ENCODE measurements around the gene CEP104. TPM values are rescaled to one million over a fixed set of nuclear protein-coding genes. Genes with fewer than 3 reads are reported as not detected.

The CEP104 gene
- total and polyA plus RNA-seq, 2 donors (not counting 1 experiment from before 2014, with no cell fraction given), result 25.4 to 28.9 TPM

GRCh38 chr1:3852091-3852490, 4.9 kb downstream of the CEP104 start:
- no peaks in the 10 kb centered on the region for H3K4me1 ChIP-seq (ENCODE audit: control insufficient read depth, extremely low read depth, insufficient read depth, low read length)
- H3K79me2 ChIP-seq (ENCODE audit: control insufficient read depth, insufficient read depth, low read length), result peaks cover 14% of the 10 kb centered on the region
- TF ChIP-seq EZH2 (IDR thresholded peaks at IDR 0.05; ENCODE audit: low read length, missing control alignments) (no peak), CTCF (conservative IDR thresholded peaks at IDR 0.05 in 1 of 2, IDR thresholded peaks at IDR 0.05 in 1 of 2; ENCODE audit: low read depth in 1 of 2, low read length in 2 of 2) (no peak)
- H3K27ac ChIP-seq (ENCODE audit: insufficient read depth, low read length), result no peak overlapping the region
- H3K9ac ChIP-seq (ENCODE audit: insufficient read depth, low read length), result no peak overlapping the region
- no peak overlapping the region for H2AFZ ChIP-seq (ENCODE audit: low read length)
- H3K4me2 ChIP-seq (ENCODE audit: extremely low read depth, insufficient read depth, low read length), result no peak overlapping the region
- H3K4me3 ChIP-seq (replicated peaks in 1 of 4; ENCODE audit: control extremely low read depth in 1 of 4, insufficient read depth in 1 of 4, low read depth in 3 of 4, low read length in 4 of 4), result no peak overlapping the region
- no peak for DNase-seq (ENCODE audit: low read depth in 2 of 2)
- H3K27me3 ChIP-seq (ENCODE audit: control insufficient read depth, insufficient read depth, low read length), result no peaks in the 10 kb centered on the region
- H4K20me1 ChIP-seq (ENCODE audit: control insufficient read depth, extremely low read depth, insufficient read depth, low read length), result no peaks in the 10 kb centered on the region
- no peaks in the 10 kb centered on the region for H3K9me3 ChIP-seq (ENCODE audit: control insufficient read depth, insufficient read depth, low read depth, low read length)
- peaks cover 5% of the 10 kb centered on the region for H3K36me3 ChIP-seq (ENCODE audit: control insufficient read depth, insufficient read depth, low read length)

- no peak for TF ChIP-seq EZH2 (IDR thresholded peaks at IDR 0.05; ENCODE audit: low read length, missing control alignments)
- Histone ChIP-seq H2AFZ (ENCODE audit: low read length) (no peak overlapping the region), H3K79me2 (ENCODE audit: control insufficient read depth, insufficient read depth, low read length) (peaks cover 14% of the 10 kb centered on the region), H3K4me3 (replicated peaks in 1 of 4; ENCODE audit: control extremely low read depth in 1 of 4, insufficient read depth in 1 of 4, low read depth in 3 of 4, low read length in 4 of 4) (no peak overlapping the region), H3K9me3 (ENCODE audit: control insufficient read depth, insufficient read depth, low read depth, low read length) (no peaks in the 10 kb centered on the region), H3K27me3 (ENCODE audit: control insufficient read depth, insufficient read depth, low read length) (no peaks in the 10 kb centered on the region), H3K9ac (ENCODE audit: insufficient read depth, low read length) (no peak overlapping the region), H3K4me1 (ENCODE audit: control insufficient read depth, extremely low read depth, insufficient read depth, low read length) (no peaks in the 10 kb centered on the region), H3K4me2 (ENCODE audit: extremely low read depth, insufficient read depth, low read length) (no peak overlapping the region), H4K20me1 (ENCODE audit: control insufficient read depth, extremely low read depth, insufficient read depth, low read length) (no peaks in the 10 kb centered on the region), H3K36me3 (ENCODE audit: control insufficient read depth, insufficient read depth, low read length) (peaks cover 6% of the 10 kb centered on the region), H3K27ac (ENCODE audit: insufficient read depth, low read length) (no peak overlapping the region)
- DNase-seq (ENCODE audit: low read depth in 2 of 2), result no peak
Observed at GRCh38 chr1:3851292-3851691, 5.7 kb downstream of the CEP104 start.

GRCh38 chr1:3850857-3851256, 6.2 kb downstream of the CEP104 start:
- H3K27me3 ChIP-seq (ENCODE audit: control insufficient read depth, insufficient read depth, low read length), result no peaks in the 10 kb centered on the region
- H3K27ac ChIP-seq (ENCODE audit: insufficient read depth, low read length), result no peak overlapping the region
- no peak overlapping the region for H3K4me2 ChIP-seq (ENCODE audit: extremely low read depth, insufficient read depth, low read length)
- no peak overlapping the region for H2AFZ ChIP-seq (ENCODE audit: low read length)
- no peaks in the 10 kb centered on the region for H3K4me1 ChIP-seq (ENCODE audit: control insufficient read depth, extremely low read depth, insufficient read depth, low read length)
- H3K9me3 ChIP-seq (ENCODE audit: control insufficient read depth, insufficient read depth, low read depth, low read length), result no peaks in the 10 kb centered on the region
- no peak for DNase-seq (ENCODE audit: low read depth in 2 of 2)
- H3K9ac ChIP-seq (ENCODE audit: insufficient read depth, low read length), result no peak overlapping the region
- no peak overlapping the region for H3K4me3 ChIP-seq (replicated peaks in 1 of 4; ENCODE audit: control extremely low read depth in 1 of 4, insufficient read depth in 1 of 4, low read depth in 3 of 4, low read length in 4 of 4)
- H4K20me1 ChIP-seq (ENCODE audit: control insufficient read depth, extremely low read depth, insufficient read depth, low read length), result no peaks in the 10 kb centered on the region
- peaks cover 13% of the 10 kb centered on the region for H3K79me2 ChIP-seq (ENCODE audit: control insufficient read depth, insufficient read depth, low read length)
- H3K36me3 ChIP-seq (ENCODE audit: control insufficient read depth, insufficient read depth, low read length), result peaks cover 6% of the 10 kb centered on the region
- TF ChIP-seq CTCF (conservative IDR thresholded peaks at IDR 0.05 in 1 of 2, IDR thresholded peaks at IDR 0.05 in 1 of 2; ENCODE audit: low read depth in 1 of 2, low read length in 2 of 2), result no peak
- no peak for TF ChIP-seq EZH2 (IDR thresholded peaks at IDR 0.05; ENCODE audit: low read length, missing control alignments)

Measured in fibroblast of lung (primary cell).